ENCODE results near the gene MYL3. TPM values are rescaled to one million over a fixed set of nuclear protein-coding genes. Genes with fewer than 3 reads are reported as not detected.

The MYL3 gene
- total RNA-seq, 2 donors from 2014 or later = 0.47 to 0.79 TPM

DNA sequence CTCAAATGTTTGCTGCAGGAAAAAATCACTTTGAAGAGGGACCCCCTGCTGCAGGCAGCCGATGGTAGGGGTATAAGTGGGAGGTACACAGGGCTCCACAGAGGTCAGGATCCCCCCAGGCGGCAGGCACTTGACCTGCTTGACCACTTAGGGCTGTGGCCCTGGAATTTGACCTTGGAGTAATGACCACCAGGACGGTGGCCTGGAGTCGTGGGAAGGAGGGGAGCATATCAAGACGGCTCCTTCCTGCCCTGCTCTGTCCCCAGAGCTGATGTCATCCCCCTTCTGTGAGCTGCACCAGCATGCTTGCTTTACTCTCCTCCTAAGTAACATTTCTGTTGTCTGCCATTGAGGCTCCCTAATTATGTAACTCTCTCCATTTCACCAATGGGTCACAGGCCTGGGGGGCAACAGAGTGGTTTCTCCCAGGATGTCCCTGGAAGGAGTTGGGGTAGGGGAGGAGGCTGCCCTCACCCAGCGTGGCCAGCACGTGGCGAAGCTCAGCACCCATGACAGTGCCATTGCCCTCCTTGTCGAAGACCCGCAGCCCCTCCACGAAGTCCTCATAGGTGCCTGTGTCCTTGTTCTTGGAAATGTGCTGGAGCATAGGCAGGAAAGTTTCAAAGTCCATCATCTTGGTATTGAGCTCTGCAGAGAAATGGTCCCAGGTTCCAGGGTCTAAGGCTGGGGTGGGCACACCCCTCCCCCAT lies 4.1 kb downstream of the MYL3 start:
- ATAC-seq (no peak), DNase-seq (peak; percentile 2 to 18)
- intact Hi-C loops (cut with DNase I, micrococcal nuclease) = no loop called here

DNA sequence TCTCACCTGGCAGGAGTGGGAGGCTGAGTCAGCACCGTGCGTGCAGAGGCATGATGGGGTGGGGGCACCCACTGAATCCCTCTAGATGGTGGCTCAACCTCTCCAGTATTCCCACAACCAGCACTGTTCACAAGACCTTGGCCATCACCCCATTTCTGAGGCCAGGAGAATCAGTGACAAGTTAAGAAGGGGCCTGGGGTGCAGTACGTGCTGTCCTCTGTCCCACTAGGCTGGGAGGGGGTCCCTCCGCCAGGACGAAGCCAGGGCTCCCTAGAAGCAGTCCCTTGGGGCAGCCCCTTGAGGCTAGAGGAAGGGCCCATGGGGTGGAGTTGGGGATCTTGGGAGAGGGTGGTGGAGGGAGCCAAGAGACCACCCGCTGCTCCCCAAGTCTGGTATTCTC lies 4.8 kb downstream of the MYL3 start:
- ATAC-seq = no peak
- DNase-seq = peak in 1 of 2 donors; percentile 2
- intact Hi-C loops (cut with DNase I, micrococcal nuclease) = no loop called here

DNA sequence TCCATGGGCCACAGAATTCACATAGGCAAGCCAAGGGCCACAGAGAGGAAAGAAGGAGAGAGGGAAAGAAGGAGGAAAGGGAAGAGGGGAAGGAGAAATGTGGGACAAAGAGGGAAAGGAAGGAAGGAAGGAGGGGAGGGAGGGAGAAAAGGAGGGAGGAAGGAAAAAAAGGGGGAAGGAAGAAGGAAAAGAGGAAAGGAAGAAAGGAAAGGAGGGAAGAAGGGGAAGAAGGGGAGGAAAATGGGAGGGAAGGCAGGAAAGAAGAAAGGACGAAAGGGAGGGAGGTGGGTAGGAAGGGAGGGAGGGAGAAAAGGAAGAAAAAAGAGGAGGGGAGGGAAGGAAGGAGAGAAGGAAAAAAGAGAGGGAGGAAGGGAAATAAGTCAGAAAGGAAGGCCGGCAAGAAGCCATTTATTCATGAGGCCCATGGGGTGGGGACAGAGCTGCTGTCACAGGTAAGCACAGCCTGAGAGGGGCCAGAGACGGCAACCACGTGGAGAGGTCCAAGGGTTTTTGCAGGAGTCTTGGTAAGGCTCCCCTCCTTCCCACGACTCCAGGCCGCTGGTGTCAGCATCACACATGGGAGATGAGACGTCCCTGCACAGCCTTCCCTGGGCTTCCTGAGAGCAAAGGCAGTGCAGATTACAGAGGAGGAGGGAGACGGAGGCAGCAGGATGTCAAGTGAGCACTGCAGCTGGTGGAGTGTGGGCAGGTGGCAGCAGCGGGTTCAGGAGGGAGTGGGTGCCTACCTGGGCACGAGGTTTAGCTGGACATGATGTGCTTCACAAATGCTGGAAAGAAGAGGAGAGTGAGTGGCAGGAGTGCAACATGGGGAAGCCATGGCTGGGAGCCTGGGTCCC lies 5.5 kb downstream of the MYL3 start:
- peak in 1 of 2 donors; percentile 4 for DNase-seq
- no peak for ATAC-seq
- intact Hi-C loops (cut with DNase I, micrococcal nuclease) = no loop called here

DNA sequence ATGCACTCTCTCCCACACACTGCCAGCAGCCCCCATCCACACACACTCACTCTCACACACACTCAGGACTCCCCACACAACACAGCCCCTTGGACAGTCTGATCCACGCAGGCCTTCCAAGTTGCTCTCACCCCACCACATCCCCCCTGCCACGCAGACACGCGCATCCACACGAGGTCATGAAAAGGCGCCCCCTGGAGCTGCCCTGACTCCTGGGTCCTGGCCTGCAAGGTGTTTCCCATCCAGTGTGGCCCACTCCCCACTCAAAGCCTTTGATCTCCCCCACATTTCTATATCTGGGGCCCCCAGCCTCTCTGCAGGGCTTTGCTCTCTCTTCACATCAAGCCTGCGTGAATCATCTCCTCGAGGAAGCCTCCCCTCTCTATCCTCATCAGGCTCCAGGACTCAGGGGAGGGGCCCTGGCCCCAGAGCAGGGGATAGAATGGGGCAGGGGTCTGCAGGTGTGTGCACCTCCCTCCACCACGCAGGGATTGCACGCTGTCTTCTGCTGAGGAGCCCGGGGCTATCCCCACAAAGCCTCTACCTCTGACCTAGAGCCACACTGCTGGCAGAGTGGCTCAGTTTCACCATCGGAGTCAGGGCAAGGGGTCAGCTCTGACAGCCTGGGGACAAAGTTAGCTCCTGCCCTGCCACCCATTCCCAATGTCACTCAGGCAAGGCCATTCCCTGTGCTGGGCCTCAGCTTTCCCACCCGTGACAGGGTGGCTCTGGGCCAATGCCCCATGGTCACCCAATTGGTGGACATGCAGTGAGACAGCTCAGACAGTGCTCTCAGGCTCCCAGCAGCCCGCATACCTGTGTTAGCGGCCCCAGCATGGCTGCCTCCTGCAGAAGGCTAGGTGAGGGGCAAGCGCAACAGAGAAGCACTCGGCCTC lies 6.4 kb downstream of the MYL3 start:
- intact Hi-C loops (cut with DNase I, micrococcal nuclease) = no loop called here
- ATAC-seq (no peak), DNase-seq (peak in 1 of 2 donors; percentile 16)

DNA sequence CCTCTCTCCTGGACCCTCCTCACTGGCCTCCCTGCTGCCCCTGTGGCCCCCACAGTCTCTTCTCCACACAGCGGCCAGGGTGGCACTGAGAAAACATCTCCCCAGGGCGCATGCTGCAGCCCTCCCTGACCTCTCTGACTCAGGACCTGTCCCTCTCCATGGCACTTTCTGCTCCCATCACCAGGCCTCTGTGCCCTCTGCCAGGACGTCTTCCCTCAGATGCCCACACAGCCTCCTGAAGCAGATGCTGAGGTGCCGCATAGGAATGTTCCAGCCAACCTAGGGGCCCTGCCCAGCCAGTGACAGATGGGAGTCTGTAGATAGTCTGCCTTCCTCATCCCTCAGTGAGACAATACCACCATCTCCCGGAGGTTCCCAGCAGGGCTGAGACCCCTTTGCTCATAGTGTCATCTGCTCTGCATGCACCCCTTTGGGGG lies 8.7 kb downstream of the MYL3 start:
- ATAC-seq (no peak), DNase-seq (peak in 1 of 2 donors; percentile 15)
- intact Hi-C loops (cut with DNase I, micrococcal nuclease) = no loop called here

DNA sequence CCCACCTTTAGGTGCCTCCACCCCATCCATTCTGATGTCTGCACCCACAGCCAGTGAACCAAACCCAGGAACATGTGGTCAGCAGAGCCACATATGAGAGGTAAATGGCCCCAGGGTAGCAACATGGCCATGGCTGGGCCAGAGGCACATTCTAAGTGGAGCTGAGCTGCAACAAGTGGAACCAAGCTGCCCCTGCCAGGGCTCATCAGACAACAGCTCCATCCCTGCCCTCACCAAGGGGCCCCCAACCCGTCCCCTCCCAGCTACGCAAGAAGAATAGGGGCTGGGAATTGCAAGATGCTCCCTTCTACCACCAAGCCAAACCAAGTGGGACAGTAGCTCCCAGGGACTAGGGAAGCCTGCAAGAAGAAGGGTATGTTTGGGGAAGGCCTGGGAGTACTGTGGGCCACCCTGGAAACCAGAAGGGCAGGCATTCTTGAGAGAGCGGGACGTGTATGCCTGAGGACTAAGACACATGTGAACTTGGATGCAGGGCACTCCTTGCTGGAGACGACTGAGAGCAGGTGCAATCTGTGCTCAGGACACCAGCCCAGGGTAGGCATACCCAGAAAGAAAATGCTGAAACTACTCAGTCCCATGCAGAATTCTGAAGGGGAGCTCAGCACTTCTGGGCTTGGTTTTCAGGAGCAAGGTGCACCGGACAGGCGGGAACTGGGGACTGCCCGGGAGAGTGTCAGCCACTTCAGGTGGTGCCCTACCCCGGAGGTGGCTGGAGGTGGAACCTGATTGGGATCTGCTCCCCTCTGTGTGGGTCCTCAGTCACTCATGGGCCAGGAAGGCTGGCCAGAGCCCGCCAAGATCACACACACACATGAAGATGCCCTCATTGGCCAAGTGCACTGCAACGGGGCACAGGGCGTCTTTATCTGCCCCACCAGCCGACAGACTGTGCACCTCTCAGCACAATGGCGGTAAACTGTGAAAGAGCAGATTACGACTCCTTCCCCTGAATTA lies 9.5 kb downstream of the MYL3 start:
- intact Hi-C loops (cut with DNase I, micrococcal nuclease) = no loop called here
- DNase-seq (peak in 1 of 2 donors; percentile 9), ATAC-seq (no peak)

DNA sequence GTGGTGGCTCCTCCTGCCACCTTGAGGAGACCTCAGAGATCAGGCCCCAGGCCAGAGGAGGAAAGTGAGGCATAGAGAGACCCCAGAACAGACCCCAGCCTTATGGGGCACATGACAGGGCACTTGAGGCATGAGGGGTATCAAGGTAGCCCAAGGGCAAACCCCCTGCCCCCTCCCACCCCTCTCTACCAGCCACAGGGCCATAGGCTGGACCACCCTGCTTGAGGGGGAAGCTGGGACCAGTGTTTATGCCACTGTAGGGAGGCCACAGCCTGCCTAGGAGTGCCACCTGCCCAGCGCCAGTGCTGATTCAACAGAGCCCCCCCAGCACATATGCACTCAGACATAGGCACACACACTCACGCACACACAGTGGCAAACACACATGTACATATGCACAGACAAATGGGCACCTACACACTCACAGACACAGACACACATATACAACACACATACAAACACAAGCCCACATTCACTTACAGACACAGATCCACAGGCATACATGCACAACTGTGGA lies 10.3 kb downstream of the MYL3 start:
- intact Hi-C loops (cut with DNase I, micrococcal nuclease) = no loop called here
- no peak for DNase-seq
- ATAC-seq = no peak

DNA sequence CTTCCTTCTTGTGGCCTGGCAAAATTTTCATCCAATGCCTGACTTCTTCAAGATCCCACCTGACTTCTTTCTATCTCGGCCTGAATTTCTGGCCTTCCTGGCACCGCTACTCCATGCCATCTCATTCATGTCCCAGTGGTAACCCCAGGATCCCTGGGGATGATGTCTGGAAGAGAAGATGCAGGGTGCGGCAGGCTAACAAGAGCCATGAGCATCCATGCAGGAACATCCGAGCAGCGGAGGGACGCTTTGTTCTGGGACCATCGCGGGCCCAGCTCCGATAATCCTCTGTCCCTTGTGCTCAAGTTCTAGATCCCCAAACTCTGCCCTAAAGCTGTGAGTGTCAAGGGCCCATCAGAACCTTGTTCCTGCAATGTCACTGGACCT lies 10.9 kb downstream of the MYL3 start:
- DNase-seq = no peak
- intact Hi-C loops (cut with DNase I, micrococcal nuclease) = no loop called here
- no peak for ATAC-seq

DNA sequence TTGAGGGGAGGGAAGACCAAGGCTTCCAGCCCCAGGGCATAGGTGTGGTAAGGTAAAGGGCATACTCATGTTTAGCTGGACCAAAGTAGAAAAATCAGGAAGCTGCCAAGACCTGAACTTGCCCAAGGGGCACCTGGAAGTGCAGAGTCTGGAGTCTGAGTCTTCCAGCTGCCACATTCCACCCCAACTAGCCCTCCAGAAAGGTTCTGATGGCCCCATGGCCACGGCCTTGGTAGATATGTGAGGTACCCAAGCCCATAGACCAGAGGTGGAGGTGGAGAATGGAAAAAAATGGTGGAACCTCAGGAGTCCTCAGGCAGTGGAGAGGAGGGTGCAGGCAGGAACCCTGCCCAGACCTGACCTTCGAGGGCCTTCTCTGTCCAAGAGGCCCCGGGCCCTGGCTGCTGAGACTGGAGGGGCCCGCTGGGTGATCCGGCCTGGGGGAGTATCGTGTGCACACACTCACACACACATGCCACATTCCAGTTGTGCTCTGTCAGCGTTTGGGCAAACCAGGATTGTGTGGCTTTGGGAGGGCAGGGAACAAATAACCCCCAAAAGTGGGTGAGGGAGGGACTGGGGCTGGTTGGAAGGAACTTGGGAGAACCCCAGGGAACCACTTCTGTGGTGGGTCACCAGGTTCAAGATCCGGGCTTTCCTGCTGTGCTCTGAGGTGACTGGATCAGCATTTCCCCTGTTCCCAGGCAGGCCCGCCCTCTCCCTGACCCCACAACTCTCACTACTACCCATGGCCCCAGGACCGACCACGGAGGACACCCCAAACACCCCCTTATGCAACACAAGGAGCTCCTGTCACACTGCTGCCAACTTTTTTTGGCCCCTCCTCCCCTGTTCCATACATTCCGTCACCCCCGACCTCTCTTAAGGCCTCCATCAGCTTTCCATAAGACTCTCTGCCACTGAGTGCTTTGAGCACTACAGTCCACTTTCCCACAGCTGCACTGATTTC lies 11.6 kb downstream of the MYL3 start:
- intact Hi-C loops (cut with DNase I, micrococcal nuclease) = no loop called here
- DNase-seq (peak in 1 of 2 donors; percentile 11), ATAC-seq (no peak)

DNA sequence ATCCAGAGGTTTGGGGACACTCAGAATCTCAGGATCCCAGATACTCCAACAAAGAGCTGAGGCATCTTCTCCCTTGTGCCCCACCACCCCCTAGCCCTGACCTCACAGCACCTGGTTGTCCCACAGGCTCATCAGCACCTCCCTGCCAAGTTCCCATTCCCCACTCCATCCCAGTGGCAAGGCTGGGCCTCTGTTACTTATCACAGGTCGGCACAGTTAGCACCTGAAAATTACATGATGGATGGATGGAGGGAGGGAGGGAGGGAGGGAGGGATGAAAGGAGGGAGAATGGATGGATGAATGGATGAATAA lies 12.8 kb downstream of the MYL3 start:
- intact Hi-C loops (cut with DNase I, micrococcal nuclease) = no loop called here
- ATAC-seq (no peak), DNase-seq (no peak)

DNA sequence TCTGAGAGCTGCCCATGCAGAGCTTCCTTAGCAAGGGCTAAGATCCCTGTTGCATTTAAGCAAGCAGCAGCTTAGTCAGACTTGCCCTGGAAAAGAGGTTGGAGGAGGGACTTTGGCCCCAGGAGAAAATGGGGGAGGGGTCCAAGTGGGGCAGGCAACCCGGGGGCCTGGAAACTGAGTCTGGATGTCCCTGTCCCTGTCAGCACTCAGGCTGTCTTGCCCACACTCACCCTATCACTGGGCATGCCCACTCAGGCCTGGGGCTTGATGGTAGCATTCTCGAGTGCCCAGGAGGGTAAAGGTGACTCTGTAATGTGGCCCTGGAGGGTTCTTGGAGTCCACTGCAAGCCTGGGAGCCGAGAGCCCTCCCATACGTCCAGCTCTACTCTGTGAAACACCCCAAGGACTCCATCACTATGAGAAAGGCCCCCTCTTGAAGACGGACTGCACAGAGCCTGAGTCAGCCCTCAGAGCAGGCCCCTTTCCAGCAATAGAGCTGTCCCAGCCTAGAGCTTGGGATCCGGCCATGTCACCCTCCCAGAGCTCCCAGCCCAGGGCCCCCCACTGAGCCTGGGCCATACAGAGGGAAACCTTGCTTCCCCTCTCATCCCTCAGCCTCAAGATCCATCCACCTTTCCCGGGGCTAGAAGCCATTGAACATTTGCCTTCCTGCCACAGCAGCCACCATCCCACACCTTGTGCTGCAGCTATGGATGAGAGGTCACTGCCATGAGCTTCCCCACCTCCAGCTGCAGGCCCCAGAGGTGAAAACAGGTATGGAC lies 13.4 kb downstream of the MYL3 start:
- no peak for ATAC-seq
- peak in 1 of 2 donors; percentile 14 for DNase-seq
- intact Hi-C loops (cut with DNase I, micrococcal nuclease) = no loop called here

DNA sequence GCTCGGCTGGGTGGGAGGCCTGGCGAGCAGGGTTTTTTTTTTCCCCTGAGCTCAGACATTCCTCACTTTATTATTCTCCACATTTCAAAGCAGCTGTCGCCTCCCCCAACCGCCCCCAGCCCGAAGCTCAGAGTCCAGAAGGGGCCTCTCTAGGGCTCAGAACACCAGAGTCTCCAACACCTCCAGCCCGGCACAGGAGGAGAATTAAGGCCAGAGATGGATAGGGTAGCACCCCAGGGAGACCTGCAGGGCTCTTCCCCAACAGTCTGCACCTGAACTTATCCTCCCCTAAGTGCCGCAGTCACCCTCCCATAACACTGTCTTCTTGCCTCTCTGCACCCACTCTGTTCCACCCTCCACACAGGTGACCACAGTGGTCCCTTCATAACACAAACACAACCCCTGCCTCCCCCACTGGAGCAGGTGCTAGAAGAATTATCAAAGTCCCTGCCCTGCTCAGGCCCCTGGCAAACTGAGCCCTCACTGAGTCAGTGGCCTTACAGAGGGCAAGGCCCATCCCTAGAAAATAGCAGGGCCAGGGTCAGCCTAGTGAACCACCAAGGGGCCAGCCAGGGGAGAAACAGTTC lies 14.1 kb downstream of the MYL3 start:
- intact Hi-C loops (cut with DNase I, micrococcal nuclease) = no loop called here
- DNase-seq = peak in 1 of 2 donors; percentile 4
- ATAC-seq = no peak

DNA sequence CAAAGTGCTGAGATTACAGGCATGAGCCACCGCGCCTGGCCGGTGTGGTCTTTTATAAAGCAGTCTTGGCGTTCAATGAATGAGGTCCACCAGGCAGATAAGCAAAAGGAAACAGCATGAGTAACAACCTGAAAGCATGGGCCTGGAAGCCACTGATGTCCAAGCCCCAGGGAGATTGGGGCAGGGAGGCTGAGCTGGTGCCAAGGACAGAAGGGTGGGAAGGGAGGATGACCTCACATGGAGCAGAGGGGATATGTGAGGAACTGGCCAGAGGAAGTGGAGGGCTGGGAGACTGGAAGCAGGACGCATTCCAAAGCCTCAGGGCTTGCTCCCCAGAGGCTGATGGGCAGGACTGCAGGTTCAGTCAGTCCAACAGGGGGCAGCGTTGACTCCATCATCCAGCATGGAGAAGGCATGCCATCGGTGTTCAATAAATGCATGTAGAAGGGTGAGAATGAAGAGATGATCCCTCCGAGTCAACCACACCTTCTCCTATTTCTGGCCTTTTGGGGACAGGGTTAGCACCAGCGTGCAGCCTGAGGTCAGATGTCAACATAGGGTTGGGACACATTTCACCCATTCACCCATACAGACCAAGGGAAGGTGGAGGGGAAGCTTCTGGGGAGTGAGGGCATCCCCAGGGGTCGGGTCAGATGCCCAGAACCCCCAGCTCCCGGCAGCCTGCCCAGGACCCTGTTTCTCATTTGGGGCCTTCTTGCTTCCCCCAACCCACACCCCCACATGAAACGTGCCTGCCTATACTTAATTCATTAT lies 14.8 kb downstream of the MYL3 start:
- DNase-seq = peak in 1 of 2 donors; percentile 23
- ATAC-seq = no peak
- intact Hi-C loops (cut with DNase I, micrococcal nuclease) = no loop called here

DNA sequence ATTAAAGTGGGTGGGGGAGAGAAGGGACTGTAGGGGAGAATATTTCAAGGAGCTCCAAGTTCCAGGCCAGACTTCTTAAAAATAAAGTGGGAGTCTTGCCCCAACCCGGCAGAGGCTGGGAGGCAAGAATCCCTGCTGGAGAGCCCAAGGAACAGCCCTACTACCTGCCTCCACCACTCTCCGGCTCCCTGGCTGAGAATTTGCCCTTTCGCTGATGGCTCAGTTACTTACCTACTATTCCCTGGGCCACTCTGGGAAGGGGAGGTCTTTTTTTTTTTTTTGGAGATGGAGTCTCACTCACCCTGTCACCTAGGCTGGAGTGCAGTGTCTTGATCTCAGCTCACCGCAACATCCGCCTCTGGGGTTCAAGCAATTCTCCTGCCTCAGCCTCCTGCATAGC lies 15.5 kb downstream of the MYL3 start:
- no peak for DNase-seq
- intact Hi-C loops (cut with DNase I, micrococcal nuclease) = no loop called here
- no peak for ATAC-seq
